CD4-positive, alpha-beta memory T cell (primary cell): ENCODE measurements around the gene TM9SF4. TPM values are rescaled to one million over a fixed set of nuclear protein-coding genes. Genes with fewer than 3 reads are reported as not detected.
A peak's percentile ranks its signal among the peaks of the same experiment; 100 is the strongest.
"Not testable (repeated sequence)": the region's sequence is repeated elsewhere in the genome, so short reads cannot be mapped to it uniquely, and the experiment has no call there.

Experiments
- CTCF ChIA-PET: fragments of 350-600 bp; sonication (Branson Sonifier 250); formaldehyde crosslinking; loops from one replicate; lab custom pipeline; 2021; ENCODE audit warnings: inconsistent platforms; ENCODE audit not compliant: partially characterized antibody; lab: Charles Lee
- POLR2A ChIA-PET: fragments of 350-600 bp; sonication (Branson Sonifier 250); formaldehyde crosslinking; loops from one replicate; lab custom pipeline; 2021; ENCODE audit not compliant: partially characterized antibody; lab: Charles Lee
- DNase-seq, 5 donors: peaks; one replicate each; pipeline versions ENCODE4 v3.0.0 to v3.0.0-alpha.2; 2020 to 2022; ENCODE audit warnings: mixed read lengths in 1 of 5
- H3K27ac ChIP-seq: one replicate; pipeline ENCODE4 v1.7.0; 2013; ENCODE audit warnings: low read depth, low read length
- H3K27me3 ChIP-seq: 2 replicates; pipeline ENCODE4 v1.7.0; 2013; ENCODE audit warnings: mild to moderate bottlenecking, low read length, moderate library complexity; ENCODE audit not compliant: insufficient read depth
- H3K36me3 ChIP-seq: 2 replicates; pipeline ENCODE4 v1.7.0; 2013; ENCODE audit warnings: mild to moderate bottlenecking, low read length, moderate library complexity; ENCODE audit not compliant: insufficient read depth
- H3K4me1 ChIP-seq: 2 replicates; pipeline ENCODE4 v1.7.0; 2013; ENCODE audit warnings: mild to moderate bottlenecking, low read length, moderate library complexity; ENCODE audit not compliant: insufficient read depth
- H3K4me3 ChIP-seq, 2 donors: one replicate each; pipeline ENCODE4 v1.7.0; 2013; ENCODE audit warnings: low read length in 2 of 2, mild to moderate bottlenecking in 1 of 2
- H3K9me3 ChIP-seq, 2 donors: one replicate each; pipeline ENCODE4 v1.7.0; 2013; ENCODE audit warnings: low read length in 2 of 2, control low read depth in 1 of 2; ENCODE audit not compliant: control insufficient read depth in 1 of 2
- H3K27ac Mint-ChIP-seq, 7 donors: one replicate each; pipeline ENCODE4 v1.8.0; 2020 to 2021; ENCODE audit warnings: mixed read lengths in 7 of 7, mild to moderate bottlenecking in 6 of 7, inconsistent platforms in 3 of 7, moderate library complexity in 3 of 7
- H3K27me3 Mint-ChIP-seq, 2 donors: one replicate each; pipeline ENCODE4 v1.8.0; 2020 to 2021; ENCODE audit warnings: mixed read lengths in 2 of 2
- H3K36me3 Mint-ChIP-seq, 2 donors: one replicate each; pipeline ENCODE4 v1.8.0; 2020 to 2021; ENCODE audit warnings: mixed read lengths in 2 of 2, inconsistent platforms in 1 of 2, mild to moderate bottlenecking in 1 of 2
- H3K4me1 Mint-ChIP-seq, 4 donors: one replicate each; pipeline ENCODE4 v1.8.0; 2020 to 2021; ENCODE audit warnings: mixed read lengths in 4 of 4, mild to moderate bottlenecking in 1 of 4
- H3K4me3 Mint-ChIP-seq, 8 donors: one replicate each; pipeline ENCODE4 v1.8.0; 2020 to 2021; ENCODE audit warnings: mixed read lengths in 8 of 8, mild to moderate bottlenecking in 7 of 8, moderate library complexity in 6 of 8, inconsistent platforms in 3 of 8
- H3K9me3 Mint-ChIP-seq, 8 donors: one replicate each; pipeline ENCODE4 v1.8.0; 2020 to 2021; ENCODE audit warnings: mixed read lengths in 8 of 8, mild to moderate bottlenecking in 5 of 8, inconsistent platforms in 3 of 8, moderate library complexity in 1 of 8
- intact Hi-C: fragments of 100-400 bp; cut with micrococcal nuclease; formaldehyde crosslinking; loops from one replicate; pipeline ENCODE4 v1.15.1; 2023
- polyA plus RNA-seq, 2 donors: library from polyadenylated mRNA; unstranded; fragments of 300-500 nt; fragmentation: Illumina TruSeq; gene quantifications; one replicate each; pipeline ENCODE4 v1.2.3, GENCODE V29; 2021
- total RNA-seq, 2 experiments: library from RNA; stranded (reverse); gene quantifications; one replicate each; pipeline ENCODE4 v1.2.3, GENCODE V29; 2021

TM9SF4 gene
- total and polyA plus RNA-seq, 4 experiments from 2014 or later, result 33.4 to 40.7 (median 36.7) TPM

GRCh38 chr20:32189691-32190615 is 80.4 kb downstream of the TM9SF4 start:
- ChIA-PET CTCF (no interaction called here), POLR2A (interaction anchor here (0.9 to 2.1 kb wide), 9 partner anchors 8 to 345 kb away, joined by 3 to 8 read pairs (median 5); partner anchors contain the start of genes ASXL1, PLAGL2 and TM9SF4)
- peaks cover 3 to 11% of the 10 kb centered on the region in 2 donors for H3K36me3 Mint-ChIP-seq
- Histone ChIP-seq H3K4me1 (peaks cover 16% of the 10 kb centered on the region), H3K27me3 (no peaks in the 10 kb centered on the region), H3K27ac (peak overlapping the region; percentile 59), H3K4me3 (peak overlapping the region; percentile 57 to 60), H3K36me3 (peaks cover 1% of the 10 kb centered on the region), H3K9me3 (no peaks in the 10 kb centered on the region)
- intact Hi-C loops, result loop anchor here (2.0 kb wide), 1 partner anchor 17 kb away; the partner anchor contains the start of genes PLAGL2 and POFUT1
- no peaks in the 10 kb centered on the region for H3K27me3 Mint-ChIP-seq
- H3K4me3 Mint-ChIP-seq, result peak overlapping the region; percentile 83 to 92 (median 86)
- H3K4me1 Mint-ChIP-seq, result peaks cover 6 to 34% (median 22%) of the 10 kb centered on the region in 4 donors
- H3K9me3 Mint-ChIP-seq, result no peaks in the 10 kb centered on the region
- peak; percentile 42 to 52 (median 47) for DNase-seq
- H3K27ac Mint-ChIP-seq, result peak overlapping the region; percentile 85 to 96 (median 93)

GRCh38 chr20:32190616-32191415 is 81.3 kb downstream of the TM9SF4 start:
- peak overlapping the region; percentile 81 to 93 (median 85) for H3K27ac Mint-ChIP-seq
- Histone ChIP-seq H3K4me3 (peak overlapping the region; percentile 5 to 60), H3K27me3 (no peaks in the 10 kb centered on the region), H3K36me3 (peaks cover 10% of the 10 kb centered on the region), H3K9me3 (no peaks in the 10 kb centered on the region), H3K27ac (peak overlapping the region; percentile 59), H3K4me1 (peaks cover 16% of the 10 kb centered on the region)
- intact Hi-C loops, result loop anchor here (2.0 kb wide), 1 partner anchor 16 kb away; the partner anchor contains the start of genes PLAGL2 and POFUT1
- POLR2A ChIA-PET, result interaction anchor here (1.0 to 2.1 kb wide), 5 partner anchors 14 to 234 kb away, joined by 3 to 8 read pairs (median 5); partner anchors contain the start of genes ASXL1 and PLAGL2
- H3K36me3 Mint-ChIP-seq, result peaks cover 11 to 20% of the 10 kb centered on the region in 2 donors
- CTCF ChIA-PET, result no interaction called here
- no peaks in the 10 kb centered on the region for H3K9me3 Mint-ChIP-seq
- peak overlapping the region; percentile 80 to 87 (median 83) for H3K4me3 Mint-ChIP-seq
- H3K27me3 Mint-ChIP-seq, result no peaks in the 10 kb centered on the region
- DNase-seq, result no peak
- H3K4me1 Mint-ChIP-seq, result peaks cover 5 to 34% (median 20%) of the 10 kb centered on the region in 4 donors

- intact Hi-C loops, result loop anchor here (2.0 kb wide), 1 partner anchor 15 kb away; the partner anchor contains the start of genes PLAGL2 and POFUT1
- no peak for DNase-seq
- peaks cover 16% of the 10 kb centered on the region for H3K4me1 ChIP-seq
- Mint-ChIP-seq H3K36me3 (peaks cover 17 to 26% of the 10 kb centered on the region in 2 donors), H3K27ac (peak overlapping the region in 6 of 7 donors; percentile 18 to 93 (median 86)), H3K27me3 (no peaks in the 10 kb centered on the region), H3K4me3 (peak overlapping the region in 5 of 8 donors; percentile 36 to 87 (median 80)), H3K4me1 (peaks cover 5 to 34% (median 20%) of the 10 kb centered on the region in 4 donors), H3K9me3 (no peaks in the 10 kb centered on the region)
- no peaks in the 10 kb centered on the region for H3K27me3 ChIP-seq
- ChIA-PET POLR2A (interaction anchor here (1.0 to 1.5 kb wide), 3 partner anchors 14 to 233 kb away, joined by 3 to 5 read pairs (median 4); partner anchors contain the start of gene PLAGL2), CTCF (no interaction called here)
- H3K9me3 ChIP-seq, result no peaks in the 10 kb centered on the region
- no peak overlapping the region for H3K4me3 ChIP-seq
- peaks cover 16% of the 10 kb centered on the region for H3K36me3 ChIP-seq
- no peak overlapping the region for H3K27ac ChIP-seq
Measured at GRCh38 chr20:32191422-32191821, 81.9 kb downstream of the TM9SF4 start.

GRCh38 chr20:32191873-32192272 is 82.4 kb downstream of the TM9SF4 start:
- H3K36me3 Mint-ChIP-seq, result peaks cover 17 to 30% of the 10 kb centered on the region in 2 donors
- H3K36me3 ChIP-seq, result peaks cover 17% of the 10 kb centered on the region
- H3K9me3 Mint-ChIP-seq, result no peaks in the 10 kb centered on the region
- no peaks in the 10 kb centered on the region for H3K9me3 ChIP-seq
- peaks cover 16% of the 10 kb centered on the region for H3K4me1 ChIP-seq
- H3K27me3 ChIP-seq, result no peaks in the 10 kb centered on the region
- H3K27me3 Mint-ChIP-seq, result no peaks in the 10 kb centered on the region
- H3K4me1 Mint-ChIP-seq, result peaks cover 5 to 34% (median 20%) of the 10 kb centered on the region in 4 donors
- H3K4me3 Mint-ChIP-seq, result peak overlapping the region in 4 of 8 donors; percentile 8 to 87 (median 46)
- intact Hi-C loops, result loop anchor here (2.0 kb wide), 1 partner anchor 15 kb away; the partner anchor contains the start of genes PLAGL2 and POFUT1
- no peak overlapping the region for H3K4me3 ChIP-seq
- ChIA-PET POLR2A (interaction anchor here (1.0 to 1.5 kb wide), 2 partner anchors 13 to 15 kb away, joined by 4 to 5 read pairs; partner anchors contain the start of gene PLAGL2), CTCF (no interaction called here)
- H3K27ac Mint-ChIP-seq, result peak overlapping the region in 6 of 7 donors; percentile 39 to 93 (median 62)
- no peak for DNase-seq
- no peak overlapping the region for H3K27ac ChIP-seq

- intact Hi-C loops, result no loop called here
- no peak overlapping the region for H3K27ac ChIP-seq
- H3K36me3 ChIP-seq, result peaks cover 24% of the 10 kb centered on the region
- H3K9me3 Mint-ChIP-seq, result no peaks in the 10 kb centered on the region
- H3K9me3 ChIP-seq, result no peaks in the 10 kb centered on the region
- CTCF ChIA-PET, result no interaction called here
- no peak overlapping the region for H3K4me3 ChIP-seq
- no peak overlapping the region for H3K4me3 Mint-ChIP-seq
- peaks cover 16% of the 10 kb centered on the region for H3K4me1 ChIP-seq
- peak overlapping the region in 6 of 7 donors; percentile 2 to 76 (median 62) for H3K27ac Mint-ChIP-seq
- H3K27me3 ChIP-seq, result no peaks in the 10 kb centered on the region
- peaks cover 23 to 38% of the 10 kb centered on the region in 2 donors for H3K36me3 Mint-ChIP-seq
- DNase-seq, result no peak
- peaks cover 5 to 35% (median 19%) of the 10 kb centered on the region in 4 donors for H3K4me1 Mint-ChIP-seq
- H3K27me3 Mint-ChIP-seq, result no peaks in the 10 kb centered on the region
- POLR2A ChIA-PET, result no interaction called here
Measured at GRCh38 chr20:32192698-32193097, 83.2 kb downstream of the TM9SF4 start.

GRCh38 chr20:32193336-32193735 is 83.8 kb downstream of the TM9SF4 start:
- H3K4me3 Mint-ChIP-seq, H3K27me3 ChIP-seq, POLR2A ChIA-PET, H3K9me3 ChIP-seq, DNase-seq, H3K9me3 Mint-ChIP-seq, H3K27me3 Mint-ChIP-seq, H3K4me3 ChIP-seq, H3K27ac ChIP-seq, CTCF ChIA-PET, intact Hi-C loops: not testable (repeated sequence)
- Mint-ChIP-seq H3K27ac (peak overlapping the region in 2 of 7 donors; percentile 29 to 47), H3K36me3 (peaks cover 26 to 43% of the 10 kb centered on the region in 2 donors), H3K4me1 (peaks cover 5 to 36% (median 20%) of the 10 kb centered on the region in 4 donors)
- Histone ChIP-seq H3K36me3 (peaks cover 24% of the 10 kb centered on the region), H3K4me1 (peaks cover 14% of the 10 kb centered on the region)
